Measurements from ENCODE around the gene FETUB.

DNA sequence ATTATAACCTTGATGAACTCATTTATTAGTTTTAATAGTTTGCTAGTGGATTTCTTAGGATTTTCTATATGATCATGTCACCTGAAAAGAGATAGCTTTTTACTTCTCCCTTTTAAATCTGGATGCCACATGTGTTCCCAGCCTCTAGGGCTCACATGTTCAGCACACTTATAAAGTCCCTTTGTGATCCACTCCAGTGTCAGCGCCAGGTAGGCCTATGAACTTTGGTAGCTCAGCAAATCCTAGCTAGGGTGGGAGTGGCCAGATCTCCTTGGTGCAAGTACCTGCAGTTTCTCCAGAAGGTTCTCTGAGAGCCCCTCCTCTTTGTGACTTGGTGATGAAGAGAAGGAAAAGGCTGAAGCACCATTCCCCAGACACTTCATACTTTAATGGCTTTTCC is 8.7 kb downstream of the FETUB start:
- TF ChIP-seq, protein P1, sequence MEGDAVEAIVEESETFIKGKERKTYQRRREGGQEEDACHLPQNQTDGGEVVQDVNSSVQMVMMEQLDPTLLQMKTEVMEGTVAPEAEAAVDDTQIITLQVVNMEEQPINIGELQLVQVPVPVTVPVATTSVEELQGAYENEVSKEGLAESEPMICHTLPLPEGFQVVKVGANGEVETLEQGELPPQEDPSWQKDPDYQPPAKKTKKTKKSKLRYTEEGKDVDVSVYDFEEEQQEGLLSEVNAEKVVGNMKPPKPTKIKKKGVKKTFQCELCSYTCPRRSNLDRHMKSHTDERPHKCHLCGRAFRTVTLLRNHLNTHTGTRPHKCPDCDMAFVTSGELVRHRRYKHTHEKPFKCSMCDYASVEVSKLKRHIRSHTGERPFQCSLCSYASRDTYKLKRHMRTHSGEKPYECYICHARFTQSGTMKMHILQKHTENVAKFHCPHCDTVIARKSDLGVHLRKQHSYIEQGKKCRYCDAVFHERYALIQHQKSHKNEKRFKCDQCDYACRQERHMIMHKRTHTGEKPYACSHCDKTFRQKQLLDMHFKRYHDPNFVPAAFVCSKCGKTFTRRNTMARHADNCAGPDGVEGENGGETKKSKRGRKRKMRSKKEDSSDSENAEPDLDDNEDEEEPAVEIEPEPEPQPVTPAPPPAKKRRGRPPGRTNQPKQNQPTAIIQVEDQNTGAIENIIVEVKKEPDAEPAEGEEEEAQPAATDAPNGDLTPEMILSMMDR (IDR thresholded peaks at IDR 0.05; ENCODE audit: insufficient read depth, low read length) = no peak
- TF ChIP-seq GABPA (IDR thresholded peaks at IDR 0.05; ENCODE audit: low read depth) = no peak
- no peak for TF ChIP-seq POLR2AphosphoS5 (IDR thresholded peaks at IDR 0.05; ENCODE audit: low read depth)
- TF ChIP-seq, protein P2, sequence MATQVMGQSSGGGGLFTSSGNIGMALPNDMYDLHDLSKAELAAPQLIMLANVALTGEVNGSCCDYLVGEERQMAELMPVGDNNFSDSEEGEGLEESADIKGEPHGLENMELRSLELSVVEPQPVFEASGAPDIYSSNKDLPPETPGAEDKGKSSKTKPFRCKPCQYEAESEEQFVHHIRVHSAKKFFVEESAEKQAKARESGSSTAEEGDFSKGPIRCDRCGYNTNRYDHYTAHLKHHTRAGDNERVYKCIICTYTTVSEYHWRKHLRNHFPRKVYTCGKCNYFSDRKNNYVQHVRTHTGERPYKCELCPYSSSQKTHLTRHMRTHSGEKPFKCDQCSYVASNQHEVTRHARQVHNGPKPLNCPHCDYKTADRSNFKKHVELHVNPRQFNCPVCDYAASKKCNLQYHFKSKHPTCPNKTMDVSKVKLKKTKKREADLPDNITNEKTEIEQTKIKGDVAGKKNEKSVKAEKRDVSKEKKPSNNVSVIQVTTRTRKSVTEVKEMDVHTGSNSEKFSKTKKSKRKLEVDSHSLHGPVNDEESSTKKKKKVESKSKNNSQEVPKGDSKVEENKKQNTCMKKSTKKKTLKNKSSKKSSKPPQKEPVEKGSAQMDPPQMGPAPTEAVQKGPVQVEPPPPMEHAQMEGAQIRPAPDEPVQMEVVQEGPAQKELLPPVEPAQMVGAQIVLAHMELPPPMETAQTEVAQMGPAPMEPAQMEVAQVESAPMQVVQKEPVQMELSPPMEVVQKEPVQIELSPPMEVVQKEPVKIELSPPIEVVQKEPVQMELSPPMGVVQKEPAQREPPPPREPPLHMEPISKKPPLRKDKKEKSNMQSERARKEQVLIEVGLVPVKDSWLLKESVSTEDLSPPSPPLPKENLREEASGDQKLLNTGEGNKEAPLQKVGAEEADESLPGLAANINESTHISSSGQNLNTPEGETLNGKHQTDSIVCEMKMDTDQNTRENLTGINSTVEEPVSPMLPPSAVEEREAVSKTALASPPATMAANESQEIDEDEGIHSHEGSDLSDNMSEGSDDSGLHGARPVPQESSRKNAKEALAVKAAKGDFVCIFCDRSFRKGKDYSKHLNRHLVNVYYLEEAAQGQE (IDR thresholded peaks at IDR 0.05; ENCODE audit: insufficient replicate concordance, low read depth) = no peak
- no peak for TF ChIP-seq SPI1 (IDR thresholded peaks at IDR 0.05; ENCODE audit: borderline replicate concordance, low read depth)
